Measurements from ENCODE around the gene PCDHB11.
"Not testable (repeated sequence)": the region's sequence is repeated elsewhere in the genome, so short reads cannot be mapped to it uniquely, and the experiment has no call there.

The PCDHB11 gene

GRCh38 chr5:141155540-141156374, 43.7 kb upstream of the PCDHB11 start:
- Histone ChIP-seq H3K4me3 (replicated peaks; ENCODE audit: insufficient read depth, low read length) (no peak overlapping the region), H3K27me3 (ENCODE audit: insufficient read depth, poor library complexity, severe bottlenecking) (no peaks in the 10 kb centered on the region), H3K27ac (replicated peaks) (no peak overlapping the region)
- no peak for TF ChIP-seq CTCF (IDR thresholded peaks at IDR 0.05; ENCODE audit: insufficient read depth, low read length)
- no peak for TF ChIP-seq SPI1 (IDR thresholded peaks at IDR 0.05; ENCODE audit: borderline replicate concordance, low read depth)
- no peak for TF ChIP-seq POLR2AphosphoS5 (IDR thresholded peaks at IDR 0.05; ENCODE audit: low read depth)
- TF ChIP-seq GABPA (IDR thresholded peaks at IDR 0.05; ENCODE audit: low read depth), result no peak
- no peak for TF ChIP-seq REST (IDR thresholded peaks at IDR 0.05; ENCODE audit: insufficient replicate concordance, low read depth)
- DNase-seq (ENCODE audit: low read depth in 1 of 2, low spot score in 1 of 2), result no peak

GRCh38 chr5:141157356-141157755, 42.1 kb upstream of the PCDHB11 start:
- H3K27me3 ChIP-seq (ENCODE audit: insufficient read depth, poor library complexity, severe bottlenecking); H3K4me3 ChIP-seq (replicated peaks; ENCODE audit: insufficient read depth, low read length); DNase-seq (ENCODE audit: low read depth in 1 of 2, low spot score in 1 of 2); H3K27ac ChIP-seq (replicated peaks): not testable (repeated sequence)

GRCh38 chr5:141157901-141158300, 41.5 kb upstream of the PCDHB11 start:
- not testable (repeated sequence) for H3K27me3 ChIP-seq (ENCODE audit: insufficient read depth, poor library complexity, severe bottlenecking); DNase-seq (ENCODE audit: low read depth in 1 of 2, low spot score in 1 of 2); H3K4me3 ChIP-seq (replicated peaks; ENCODE audit: insufficient read depth, low read length); H3K27ac ChIP-seq (replicated peaks)

- no peak within 1 kb of the TSS for H3K27ac ChIP-seq (replicated peaks)
- no peak for DNase-seq (ENCODE audit: low read depth in 1 of 2, low spot score in 1 of 2)
- TF ChIP-seq CTCF (IDR thresholded peaks at IDR 0.05; ENCODE audit: insufficient read depth, low read length), result no peak
- no peak for TF ChIP-seq GABPA (IDR thresholded peaks at IDR 0.05; ENCODE audit: low read depth)
- TF ChIP-seq POLR2AphosphoS5 (IDR thresholded peaks at IDR 0.05; ENCODE audit: low read depth), result no peak
- no peak for TF ChIP-seq REST (IDR thresholded peaks at IDR 0.05; ENCODE audit: insufficient replicate concordance, low read depth)
- no peak for TF ChIP-seq SPI1 (IDR thresholded peaks at IDR 0.05; ENCODE audit: borderline replicate concordance, low read depth)
- H3K4me3 ChIP-seq (replicated peaks; ENCODE audit: insufficient read depth, low read length), result no peak within 1 kb of the TSS
- H3K27me3 ChIP-seq (ENCODE audit: insufficient read depth, poor library complexity, severe bottlenecking), result no peaks in the 10 kb centered on the region
These were observed 26.8 kb upstream of the PCDHB11 start, which contains the start of gene PCDHB7 for GRCh38 chr5:141172381-141173204. Gene PCDHB7 (plus strand): TSS chr5:141172644. CDS start chr5:141172836, 192 bp downstream.

GRCh38 chr5:141174291-141175104, 24.9 kb upstream of the PCDHB11 start:
- H3K4me3 ChIP-seq (replicated peaks; ENCODE audit: insufficient read depth, low read length); DNase-seq (ENCODE audit: low read depth in 1 of 2, low spot score in 1 of 2); H3K27me3 ChIP-seq (ENCODE audit: insufficient read depth, poor library complexity, severe bottlenecking); H3K27ac ChIP-seq (replicated peaks): not testable (repeated sequence)

All from HL-60 (cell line).